Vagina (tissue), 2 donors: Measurements from ENCODE around the gene PACS1.

ENCODE experiments used
- POLR2A ChIP-seq, 2 donors: fragments of 450-650 bp; IDR thresholded peaks; one replicate each; pipeline ENCODE4 v1.6.1; 2017; ENCODE audit warnings: antibody characterized with exemption in 2 of 2, mild to moderate bottlenecking in 2 of 2, moderate library complexity in 2 of 2
- POLR2AphosphoS5 ChIP-seq, 2 donors: sonication (generic); formaldehyde crosslinking; IDR thresholded peaks; one replicate each; pipeline ENCODE4 v1.9.0; 2017; ENCODE audit warnings: antibody characterized with exemption in 2 of 2, mild to moderate bottlenecking in 2 of 2, low read depth in 1 of 2; ENCODE audit not compliant: insufficient read depth in 1 of 2
- TF ChIP-seq, protein P1 (sequence below), 3 experiments: fragments of 450-650 bp in 2 of 3; fragments of 200-600 bp in 1 of 3; sonication (generic) in 1 of 3; IDR thresholded peaks; one replicate each; pipeline ENCODE4 v1.5.1; 2017 to 2019; ENCODE audit warnings: antibody characterized with exemption in 3 of 3, mild to moderate bottlenecking in 2 of 3, moderate library complexity in 2 of 3

DNA sequence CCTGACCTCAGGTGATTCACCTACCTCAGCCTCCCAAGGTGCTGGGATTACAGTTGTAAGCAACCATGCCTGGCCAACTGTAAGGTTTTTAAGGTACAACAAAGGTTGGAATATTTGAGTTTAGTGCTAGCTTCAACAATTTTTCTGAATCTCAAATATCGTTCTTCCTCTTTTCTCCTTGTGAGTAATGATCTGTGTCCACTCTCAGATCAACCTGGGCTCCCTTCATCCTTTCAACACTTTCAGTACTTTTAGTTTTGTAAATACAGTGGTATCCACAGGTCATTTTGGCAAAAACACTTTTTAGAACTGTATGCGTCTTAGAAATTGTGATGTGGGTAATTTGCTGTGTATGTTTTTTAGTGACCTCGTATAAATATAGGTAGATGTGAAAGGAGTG, 7.9 kb downstream of the PACS1 start:
- TF ChIP-seq, protein P1, sequence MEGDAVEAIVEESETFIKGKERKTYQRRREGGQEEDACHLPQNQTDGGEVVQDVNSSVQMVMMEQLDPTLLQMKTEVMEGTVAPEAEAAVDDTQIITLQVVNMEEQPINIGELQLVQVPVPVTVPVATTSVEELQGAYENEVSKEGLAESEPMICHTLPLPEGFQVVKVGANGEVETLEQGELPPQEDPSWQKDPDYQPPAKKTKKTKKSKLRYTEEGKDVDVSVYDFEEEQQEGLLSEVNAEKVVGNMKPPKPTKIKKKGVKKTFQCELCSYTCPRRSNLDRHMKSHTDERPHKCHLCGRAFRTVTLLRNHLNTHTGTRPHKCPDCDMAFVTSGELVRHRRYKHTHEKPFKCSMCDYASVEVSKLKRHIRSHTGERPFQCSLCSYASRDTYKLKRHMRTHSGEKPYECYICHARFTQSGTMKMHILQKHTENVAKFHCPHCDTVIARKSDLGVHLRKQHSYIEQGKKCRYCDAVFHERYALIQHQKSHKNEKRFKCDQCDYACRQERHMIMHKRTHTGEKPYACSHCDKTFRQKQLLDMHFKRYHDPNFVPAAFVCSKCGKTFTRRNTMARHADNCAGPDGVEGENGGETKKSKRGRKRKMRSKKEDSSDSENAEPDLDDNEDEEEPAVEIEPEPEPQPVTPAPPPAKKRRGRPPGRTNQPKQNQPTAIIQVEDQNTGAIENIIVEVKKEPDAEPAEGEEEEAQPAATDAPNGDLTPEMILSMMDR (IDR thresholded peaks at IDR 0.05) = no peak
- TF ChIP-seq POLR2AphosphoS5 (IDR thresholded peaks at IDR 0.05; ENCODE audit: insufficient read depth in 1 of 2, low read depth in 1 of 2) (no peak), POLR2A (IDR thresholded peaks at IDR 0.05) (no peak)
